GM19035 (cell line): ENCODE measurements around the gene ARHGAP45.

Experiments used
- ATAC-seq: cut with Tn5 transposase; IDR thresholded peaks from one replicate; pipeline ENCODE4 v1.9.1; 2021; ENCODE audit not compliant: unreplicated experiment

Gene ARHGAP45

DNA sequence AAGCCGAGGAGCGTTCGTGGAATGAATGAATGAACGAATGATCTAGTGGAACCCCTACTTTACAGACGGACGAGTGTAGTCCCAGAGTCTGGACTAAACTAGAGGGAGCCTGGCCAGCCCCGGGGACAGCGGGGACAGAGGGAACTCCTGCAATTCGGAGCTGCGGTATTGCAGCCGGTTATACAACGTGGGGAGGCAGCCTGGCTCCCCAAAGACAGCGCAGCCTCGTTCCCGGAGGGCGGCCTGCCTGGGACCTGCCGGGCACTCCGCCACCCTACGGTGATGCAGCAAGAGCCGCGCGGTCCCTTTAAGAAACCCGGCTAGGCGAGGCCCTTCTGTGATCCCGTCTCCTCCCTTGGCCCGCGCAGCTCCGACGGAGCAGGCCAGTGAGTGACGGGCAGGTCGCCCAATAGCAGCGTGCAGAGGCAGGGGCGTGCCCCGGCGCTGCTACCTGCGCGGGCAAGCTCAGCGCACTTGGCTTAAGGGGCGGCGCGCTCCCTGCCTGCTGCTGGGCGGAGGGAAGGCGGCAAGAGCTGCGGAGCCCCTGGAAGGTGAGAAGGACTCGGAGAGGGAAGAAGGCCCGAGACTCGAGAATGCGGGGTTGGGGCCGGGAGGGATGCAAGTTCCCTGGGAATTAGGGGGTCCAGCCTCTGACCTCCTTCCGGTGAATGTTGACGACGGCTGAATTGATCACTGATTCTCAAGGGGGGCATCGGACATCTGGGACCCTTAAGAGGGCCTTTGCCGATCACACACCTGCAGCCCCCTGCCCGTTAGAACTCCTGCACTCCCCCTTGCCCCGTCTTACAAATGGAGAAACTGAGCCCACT lies 27.1 kb upstream of the ARHGAP45 start, which contains the start of gene ABCA7:
TSS of gene ABCA7 (plus strand) at position 462 of the 830 bp plus-strand sequence. CDS start 1,255 bp downstream, outside the sequence.
- peak; percentile 75 for ATAC-seq

DNA sequence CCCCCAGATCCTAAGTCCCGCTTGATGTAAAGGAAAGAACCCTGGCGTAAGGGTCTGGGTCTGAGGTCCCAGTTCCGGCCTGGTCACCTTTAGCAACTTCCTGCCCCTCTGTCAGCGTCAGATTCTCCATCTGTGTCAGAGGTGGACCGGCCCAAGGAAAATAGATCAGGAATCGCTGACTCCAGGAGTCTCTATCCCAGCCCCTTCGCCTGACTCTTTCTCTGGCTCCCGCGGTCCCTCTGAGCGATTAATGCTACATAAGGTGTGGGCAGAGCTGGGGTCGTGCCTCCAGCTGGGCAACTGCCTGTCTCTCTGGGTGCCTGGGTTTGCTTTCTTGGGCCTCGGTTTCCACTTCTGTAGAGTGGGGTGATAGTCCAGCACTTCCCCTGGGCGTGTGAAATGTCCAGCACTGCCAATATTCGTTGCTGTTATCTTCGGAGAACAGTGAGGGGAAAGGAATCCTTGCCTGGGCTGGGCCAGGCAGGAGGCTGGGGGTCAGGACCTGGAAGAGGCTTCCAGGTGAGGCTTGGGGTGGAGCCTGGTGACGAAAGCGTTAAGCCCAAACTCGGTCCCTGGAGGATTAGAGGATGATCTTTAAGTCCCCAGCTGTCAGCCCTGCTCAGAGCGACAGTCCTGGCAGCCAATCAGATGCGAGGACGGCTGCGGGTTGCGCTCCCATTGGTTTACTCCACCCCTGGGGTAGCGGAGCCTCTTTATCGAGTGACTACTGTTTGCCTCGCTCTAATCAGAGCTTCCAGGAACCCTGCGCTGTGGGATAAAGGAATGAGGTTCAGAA lies 26.3 kb upstream of the ARHGAP45 start:
- no peak for ATAC-seq

DNA sequence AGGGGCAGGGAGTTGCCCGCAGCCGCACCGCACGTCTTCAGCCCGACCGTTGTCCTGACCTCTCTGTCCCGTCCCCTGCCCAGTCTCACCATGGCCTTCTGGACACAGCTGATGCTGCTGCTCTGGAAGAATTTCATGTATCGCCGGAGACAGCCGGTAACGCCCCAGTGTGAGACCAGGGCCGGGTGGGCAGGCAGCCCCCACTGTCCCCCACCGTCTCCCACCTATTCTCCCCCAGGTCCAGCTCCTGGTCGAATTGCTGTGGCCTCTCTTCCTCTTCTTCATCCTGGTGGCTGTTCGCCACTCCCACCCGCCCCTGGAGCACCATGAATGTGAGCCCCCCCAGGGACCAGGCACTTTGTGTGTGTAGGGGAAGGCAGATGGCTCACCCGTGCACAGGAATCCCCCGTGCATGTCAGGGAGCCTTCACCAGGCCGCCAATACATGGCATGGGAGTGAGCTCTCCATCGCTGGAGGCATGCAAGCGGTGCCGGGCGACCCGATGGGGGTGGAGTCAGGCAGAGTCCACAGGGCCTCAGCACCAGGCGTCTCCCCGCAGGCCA lies 25.6 kb upstream of the ARHGAP45 start:
- ATAC-seq = no peak

DNA sequence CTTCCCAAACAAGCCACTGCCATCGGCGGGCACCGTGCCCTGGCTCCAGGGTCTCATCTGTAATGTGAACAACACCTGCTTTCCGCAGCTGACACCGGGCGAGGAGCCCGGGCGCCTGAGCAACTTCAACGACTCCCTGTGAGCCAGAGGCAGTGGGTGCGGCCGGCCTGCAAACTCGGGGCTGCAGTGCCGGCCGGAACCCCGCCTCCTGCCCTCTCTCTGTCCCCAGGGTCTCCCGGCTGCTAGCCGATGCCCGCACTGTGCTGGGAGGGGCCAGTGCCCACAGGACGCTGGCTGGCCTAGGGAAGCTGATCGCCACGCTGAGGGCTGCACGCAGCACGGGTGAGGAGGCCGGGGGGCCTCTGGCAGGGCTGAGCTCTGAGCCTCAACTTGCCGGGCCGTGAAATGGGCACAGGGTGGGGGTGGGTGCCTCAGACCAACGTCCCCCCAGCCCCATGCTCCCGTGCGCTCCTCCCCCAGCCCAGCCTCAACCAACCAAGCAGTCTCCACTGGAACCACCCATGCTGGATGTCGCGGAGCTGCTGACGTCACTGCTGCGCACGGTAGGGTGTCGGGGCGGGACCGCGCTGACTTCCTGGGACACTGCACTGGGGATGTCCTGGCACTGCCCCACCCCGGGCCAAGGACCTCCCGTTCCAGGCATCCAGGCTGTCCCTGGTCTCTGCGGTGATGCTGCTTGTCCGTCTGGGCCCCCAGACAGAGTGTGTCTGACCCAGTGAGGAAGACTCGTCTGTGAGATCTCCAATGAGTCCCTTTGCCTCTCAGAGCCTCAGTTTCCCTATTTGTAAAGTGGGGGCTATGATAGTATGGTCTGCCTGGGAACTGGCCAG lies 24.9 kb upstream of the ARHGAP45 start:
- ATAC-seq = no peak

DNA sequence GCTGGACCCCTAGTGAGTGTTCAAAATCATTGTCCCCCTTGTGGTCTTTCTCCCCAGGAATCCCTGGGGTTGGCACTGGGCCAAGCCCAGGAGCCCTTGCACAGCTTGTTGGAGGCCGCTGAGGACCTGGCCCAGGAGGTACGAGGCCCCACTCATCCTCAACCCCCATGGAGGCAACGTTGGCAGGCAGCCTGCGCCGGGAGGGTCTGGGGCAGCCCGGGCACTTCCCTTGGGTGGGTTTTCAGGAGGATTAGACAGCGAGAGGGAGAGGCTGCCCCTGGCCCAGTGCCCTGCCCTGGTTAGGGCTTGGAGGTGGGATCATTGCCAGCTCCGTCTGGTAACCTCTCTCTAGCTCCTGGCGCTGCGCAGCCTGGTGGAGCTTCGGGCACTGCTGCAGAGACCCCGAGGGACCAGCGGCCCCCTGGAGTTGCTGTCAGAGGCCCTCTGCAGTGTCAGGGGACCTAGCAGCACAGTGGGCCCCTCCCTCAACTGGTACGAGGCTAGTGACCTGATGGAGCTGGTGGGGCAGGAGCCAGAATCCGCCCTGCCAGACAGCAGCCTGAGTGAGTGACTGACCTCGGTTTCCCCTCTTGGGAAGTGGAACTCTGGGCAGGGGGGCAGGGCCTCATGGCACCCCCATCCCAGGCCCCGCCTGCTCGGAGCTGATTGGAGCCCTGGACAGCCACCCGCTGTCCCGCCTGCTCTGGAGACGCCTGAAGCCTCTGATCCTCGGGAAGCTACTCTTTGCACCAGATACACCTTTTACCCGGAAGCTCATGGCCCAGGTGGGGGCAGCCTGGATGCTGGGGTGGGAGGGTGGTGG lies 24.1 kb upstream of the ARHGAP45 start:
- ATAC-seq = no peak

DNA sequence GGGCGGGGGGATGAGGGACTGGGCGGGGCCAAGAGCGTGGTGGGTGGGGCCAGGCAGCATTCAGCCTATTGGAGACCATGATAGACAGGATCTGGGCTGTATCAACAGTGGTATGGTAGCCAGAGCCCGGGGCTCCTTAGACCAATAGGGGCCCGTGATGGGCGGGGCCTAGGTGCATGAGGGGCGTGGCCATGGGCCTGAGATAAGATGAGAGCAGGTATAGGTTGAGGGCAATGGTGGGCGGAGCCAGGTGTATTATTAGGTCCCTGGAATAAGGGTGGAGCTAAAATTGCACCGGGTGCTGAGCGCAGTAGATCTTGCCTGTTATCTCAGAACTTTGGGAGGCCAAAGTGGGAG lies 21.7 kb upstream of the ARHGAP45 start:
- ATAC-seq = no peak

DNA sequence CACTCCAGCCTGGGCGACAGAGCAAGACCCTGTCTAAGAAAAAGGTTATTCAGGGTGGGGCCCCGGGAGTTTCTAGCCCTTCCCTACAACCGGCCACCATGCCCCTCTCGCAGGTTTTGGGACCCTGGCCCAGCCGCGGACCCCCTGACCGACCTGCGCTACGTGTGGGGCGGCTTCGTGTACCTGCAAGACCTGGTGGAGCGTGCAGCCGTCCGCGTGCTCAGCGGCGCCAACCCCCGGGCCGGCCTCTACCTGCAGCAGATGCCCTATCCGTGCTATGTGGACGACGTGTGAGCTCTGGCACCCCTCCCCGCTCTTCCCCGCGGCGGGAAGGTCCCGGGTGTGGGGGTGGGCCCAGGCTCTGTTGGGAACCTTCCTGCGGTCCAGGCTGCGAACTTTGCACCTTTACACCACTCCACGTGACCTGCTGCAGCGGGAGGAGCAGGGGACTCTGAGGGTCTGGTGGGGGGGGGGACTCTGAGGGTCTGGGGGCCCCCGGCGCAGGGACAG lies 20.8 kb upstream of the ARHGAP45 start:
- ATAC-seq = no peak

DNA sequence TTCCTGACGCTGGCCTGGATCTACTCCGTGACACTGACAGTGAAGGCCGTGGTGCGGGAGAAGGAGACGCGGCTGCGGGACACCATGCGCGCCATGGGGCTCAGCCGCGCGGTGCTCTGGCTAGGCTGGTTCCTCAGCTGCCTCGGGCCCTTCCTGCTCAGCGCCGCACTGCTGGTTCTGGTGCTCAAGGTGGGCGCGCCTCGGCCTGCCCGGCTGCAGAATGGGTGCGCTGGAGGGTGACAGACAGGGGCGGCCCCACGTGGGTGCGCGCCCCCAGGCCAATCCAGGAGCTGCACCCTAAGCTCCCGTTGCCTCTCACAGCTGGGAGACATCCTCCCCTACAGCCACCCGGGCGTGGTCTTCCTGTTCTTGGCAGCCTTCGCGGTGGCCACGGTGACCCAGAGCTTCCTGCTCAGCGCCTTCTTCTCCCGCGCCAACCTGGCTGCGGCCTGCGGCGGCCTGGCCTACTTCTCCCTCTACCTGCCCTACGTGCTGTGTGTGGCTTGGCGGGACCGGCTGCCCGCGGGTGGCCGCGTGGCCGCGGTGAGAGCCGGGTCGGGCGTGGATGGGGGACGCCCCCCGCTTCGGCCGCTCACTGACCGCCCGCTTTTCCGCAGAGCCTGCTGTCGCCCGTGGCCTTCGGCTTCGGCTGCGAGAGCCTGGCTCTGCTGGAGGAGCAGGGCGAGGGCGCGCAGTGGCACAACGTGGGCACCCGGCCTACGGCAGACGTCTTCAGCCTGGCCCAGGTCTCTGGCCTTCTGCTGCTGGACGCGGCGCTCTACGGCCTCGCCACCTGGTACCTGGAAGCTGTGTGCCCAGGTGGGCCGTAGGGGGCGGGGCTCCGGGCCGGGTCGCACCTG lies 19.9 kb upstream of the ARHGAP45 start:
- ATAC-seq = no peak

DNA sequence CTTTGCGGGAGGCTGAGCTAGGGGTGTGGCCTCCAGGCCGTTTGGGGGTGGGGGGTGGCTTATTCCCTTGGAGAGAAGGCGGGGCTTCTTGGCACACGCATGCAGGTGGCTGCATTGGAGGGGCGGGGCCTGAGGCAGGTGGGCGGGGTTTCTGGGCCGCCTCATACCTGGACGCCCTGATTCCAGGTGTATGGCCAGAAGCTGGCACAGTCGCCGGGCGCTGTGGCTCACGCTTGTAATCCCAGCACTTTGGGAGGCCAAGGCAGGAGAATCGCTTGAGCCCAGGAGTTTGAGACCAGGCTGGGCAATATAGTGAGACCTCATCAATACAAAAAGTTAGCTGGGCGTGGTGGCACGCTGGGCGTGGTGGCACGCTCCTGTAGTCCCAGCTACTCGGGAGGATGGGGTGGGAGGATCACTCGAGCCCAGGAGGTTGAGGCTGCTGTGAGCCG lies 19.2 kb upstream of the ARHGAP45 start:
- no peak for ATAC-seq

DNA sequence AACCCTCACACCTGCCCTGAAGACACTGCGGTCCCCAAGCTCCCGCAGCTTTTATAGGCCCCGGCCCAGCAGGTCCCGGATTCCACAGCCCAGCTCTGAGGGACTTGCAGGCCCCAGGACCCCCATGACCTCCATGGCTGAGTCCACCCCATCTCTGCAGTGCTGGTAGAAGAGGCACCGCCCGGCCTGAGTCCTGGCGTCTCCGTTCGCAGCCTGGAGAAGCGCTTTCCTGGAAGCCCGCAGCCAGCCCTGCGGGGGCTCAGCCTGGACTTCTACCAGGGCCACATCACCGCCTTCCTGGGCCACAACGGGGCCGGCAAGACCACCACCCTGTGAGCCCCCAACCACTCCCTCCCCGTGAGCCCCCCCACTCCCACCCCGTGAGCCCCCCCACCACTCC lies 17.9 kb upstream of the ARHGAP45 start:
- ATAC-seq = no peak

DNA sequence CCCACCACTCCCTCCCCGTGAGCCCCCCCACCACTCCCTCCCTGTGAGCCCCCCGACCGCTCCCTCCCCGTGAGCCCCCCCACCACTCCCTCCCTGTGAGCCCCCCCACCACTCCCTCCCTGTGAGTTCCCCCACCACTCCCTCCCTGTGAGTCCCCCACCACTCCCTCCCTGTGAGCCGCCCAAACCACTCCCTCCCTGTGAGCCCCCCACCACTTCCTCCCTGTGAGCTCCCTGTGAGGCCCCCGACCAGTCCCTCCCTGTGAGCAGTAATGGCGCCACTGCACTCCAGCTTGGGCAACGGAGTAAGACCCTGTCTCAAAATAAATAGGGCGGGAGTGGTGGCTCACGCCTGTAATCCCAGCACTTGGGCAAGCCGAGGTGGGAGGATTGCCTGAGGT lies 17.2 kb upstream of the ARHGAP45 start:
- no peak for ATAC-seq

DNA sequence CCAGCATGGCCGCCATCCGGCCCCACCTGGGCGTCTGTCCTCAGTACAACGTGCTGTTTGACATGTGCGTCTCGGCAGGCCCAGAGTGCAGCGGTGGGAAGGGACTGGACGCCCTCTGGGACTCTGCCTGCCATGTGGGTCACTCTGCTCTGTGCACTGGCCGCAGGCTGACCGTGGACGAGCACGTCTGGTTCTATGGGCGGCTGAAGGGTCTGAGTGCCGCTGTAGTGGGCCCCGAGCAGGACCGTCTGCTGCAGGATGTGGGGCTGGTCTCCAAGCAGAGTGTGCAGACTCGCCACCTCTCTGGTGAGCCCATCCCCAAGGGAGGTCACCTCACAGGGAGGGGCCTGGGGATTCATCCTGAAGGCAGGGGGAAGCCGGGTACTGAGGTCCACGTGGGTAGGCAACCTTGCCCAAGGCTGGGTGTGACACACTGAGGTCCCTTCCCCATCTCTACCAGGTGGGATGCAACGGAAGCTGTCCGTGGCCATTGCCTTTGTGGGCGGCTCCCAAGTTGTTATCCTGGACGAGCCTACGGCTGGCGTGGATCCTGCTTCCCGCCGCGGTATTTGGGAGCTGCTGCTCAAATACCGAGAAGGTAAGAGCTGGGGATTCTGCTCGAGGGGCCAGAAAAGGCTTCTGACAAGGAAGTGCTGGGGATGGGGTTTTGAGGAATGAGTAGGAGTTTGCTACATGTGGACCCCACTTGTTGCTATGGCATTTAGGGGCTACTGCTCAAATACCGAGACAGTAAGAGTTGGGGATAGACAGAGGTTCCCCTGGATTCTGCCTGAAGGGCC lies 15.8 kb upstream of the ARHGAP45 start:
- ATAC-seq = no peak

DNA sequence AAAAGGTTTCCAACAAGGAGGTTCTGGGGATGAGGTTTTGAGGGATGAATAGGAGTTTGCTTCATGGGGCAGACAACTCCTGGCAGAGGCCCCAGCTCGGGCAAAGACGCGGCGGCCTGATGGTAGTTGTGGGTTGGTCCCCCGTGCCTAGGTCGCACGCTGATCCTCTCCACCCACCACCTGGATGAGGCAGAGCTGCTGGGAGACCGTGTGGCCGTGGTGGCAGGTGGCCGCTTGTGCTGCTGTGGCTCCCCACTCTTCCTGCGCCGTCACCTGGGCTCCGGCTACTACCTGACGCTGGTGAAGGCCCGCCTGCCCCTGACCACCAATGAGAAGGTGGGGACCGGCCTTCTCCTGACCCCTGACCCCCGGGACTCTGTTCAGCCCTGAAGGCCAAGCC lies 15.2 kb upstream of the ARHGAP45 start:
- ATAC-seq = no peak

DNA sequence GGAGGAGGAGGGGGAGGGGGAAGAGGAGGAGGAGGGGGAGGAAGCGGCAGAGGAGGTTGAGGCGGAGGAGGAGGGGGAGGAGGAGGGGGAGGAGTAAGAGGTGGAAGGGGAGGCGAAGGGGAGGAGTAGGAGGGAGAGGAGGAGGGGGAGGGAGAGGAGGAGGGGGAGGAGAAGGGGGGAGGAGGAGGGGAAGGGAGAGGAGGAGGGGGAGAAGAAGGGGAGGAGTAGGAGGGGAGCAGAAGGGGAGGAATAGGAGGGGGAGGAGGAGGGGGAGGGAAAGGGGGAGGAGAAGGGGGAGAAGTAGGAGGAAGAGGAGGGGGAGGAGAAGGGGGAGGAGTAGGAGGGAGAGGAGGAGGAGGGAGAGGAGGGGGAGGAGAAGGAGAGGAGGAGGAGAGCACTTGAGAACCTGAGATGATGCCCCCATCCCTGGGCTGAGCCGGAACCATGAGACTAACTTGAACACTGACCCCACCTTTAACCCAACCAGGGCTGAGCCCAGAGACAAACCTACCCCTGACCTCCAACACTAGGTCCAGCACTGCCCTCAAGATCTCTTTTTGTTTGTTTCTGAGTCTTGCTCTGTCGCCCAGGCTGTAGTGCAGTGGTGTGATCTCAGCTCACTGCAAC lies 14.5 kb upstream of the ARHGAP45 start:
- no peak for ATAC-seq

DNA sequence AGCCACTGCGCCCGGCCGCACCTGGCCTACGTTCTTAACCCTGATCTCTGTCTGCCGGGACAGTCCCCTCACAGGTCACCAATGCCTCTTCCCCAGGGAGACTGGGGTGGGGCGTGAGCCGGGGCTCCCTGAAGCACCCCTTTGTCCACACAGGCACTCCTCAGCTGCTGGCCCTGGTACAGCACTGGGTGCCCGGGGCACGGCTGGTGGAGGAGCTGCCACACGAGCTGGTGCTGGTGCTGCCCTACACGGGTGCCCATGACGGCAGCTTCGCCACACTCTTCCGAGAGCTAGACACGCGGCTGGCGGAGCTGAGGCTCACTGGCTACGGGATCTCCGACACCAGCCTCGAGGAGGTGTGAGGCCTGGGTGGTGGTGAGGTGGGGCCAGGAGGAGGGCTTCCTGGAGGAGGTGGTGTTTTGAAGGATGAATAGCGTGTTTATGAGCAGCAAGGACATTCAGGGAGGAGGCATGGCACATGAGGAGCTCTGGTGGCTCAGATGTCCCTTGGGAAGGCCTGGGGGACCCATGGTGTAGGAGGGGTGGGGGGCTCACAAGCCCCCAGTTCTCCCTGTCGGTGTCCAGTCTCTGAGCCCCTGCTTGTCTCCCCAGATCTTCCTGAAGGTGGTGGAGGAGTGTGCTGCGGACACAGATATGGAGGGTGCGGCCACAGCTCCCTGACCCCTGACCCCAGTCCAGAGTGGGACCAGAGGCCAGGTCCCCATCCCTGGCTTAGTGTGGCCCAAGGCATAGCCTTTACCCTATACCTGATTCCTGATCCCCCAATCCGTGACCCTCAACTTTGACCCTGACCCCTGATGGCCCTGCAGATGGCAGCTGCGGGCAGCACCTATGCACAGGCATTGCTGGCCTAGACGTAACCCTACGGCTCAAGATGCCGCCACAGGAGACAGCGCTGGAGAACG lies 13.5 kb upstream of the ARHGAP45 start:
- ATAC-seq = no peak
